Daoy (cell line): ENCODE measurements around the gene OR2AT4. TPM values are rescaled to one million over a fixed set of nuclear protein-coding genes. Genes with fewer than 3 reads are reported as not detected.
"Not testable (repeated sequence)": the region's sequence is repeated elsewhere in the genome, so short reads cannot be mapped to it uniquely, and the experiment has no call there.

Experiments used
- DNase-seq: peaks from one replicate; pipeline ENCODE4 v3.0.0-alpha.2; 2015; ENCODE audit warnings: low read depth
- total RNA-seq: library from RNA; depleted of rRNA; stranded (reverse); fragments of >200 nt; shearing (Covaris generic); gene quantifications from 2 replicates; pipeline ENCODE4 v1.2.3, GENCODE V29; 2014; rRNA removed

The OR2AT4 gene
- under 0.01 TPM in 1 of 2 replicates, not detected in the other for total RNA-seq

DNA sequence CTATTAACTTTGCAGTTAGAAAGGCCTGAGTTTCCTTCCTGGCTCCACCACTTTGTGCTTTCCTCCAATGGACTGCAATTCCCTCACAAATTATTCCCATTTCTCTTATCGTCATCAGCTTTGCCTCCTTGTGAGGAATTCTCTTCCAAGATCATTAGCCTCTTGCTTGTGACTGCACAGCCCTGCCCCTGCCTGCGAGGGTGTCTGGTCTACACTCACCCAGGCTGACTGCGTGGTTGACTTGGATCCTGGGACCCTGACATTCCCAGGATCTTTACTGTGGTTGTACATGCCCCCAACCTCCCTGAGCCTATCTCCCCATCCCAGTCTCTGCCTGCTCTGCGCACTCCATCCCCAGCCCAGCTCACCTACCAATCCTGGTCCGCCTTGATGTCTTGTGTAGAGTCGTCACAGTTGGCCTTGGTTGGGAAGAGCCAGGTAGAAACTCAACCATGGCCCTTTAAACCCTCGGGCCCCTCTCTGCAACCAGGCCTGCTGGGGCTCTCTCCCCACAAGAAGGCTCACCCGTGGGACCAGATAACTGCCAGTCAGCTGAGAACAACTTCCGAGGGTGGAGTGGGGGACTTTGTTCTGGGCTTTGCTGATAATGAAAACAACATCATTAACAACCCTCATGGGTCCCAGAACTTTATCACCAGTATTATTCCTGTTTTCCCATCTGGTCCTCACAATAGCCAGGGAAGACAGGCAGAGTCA, at the start of gene OR2AT4:
TSS of gene OR2AT4 (minus strand) at position 421 of the 717 bp plus-strand sequence.
- DNase-seq: no peak

GRCh38 chr11:75145972-75146519, 49.4 kb upstream of the OR2AT4 start:
- DNase-seq: no peak

- no peak for DNase-seq
These were observed 48.7 kb upstream of the OR2AT4 start for GRCh38 chr11:75145196-75145971.

DNA sequence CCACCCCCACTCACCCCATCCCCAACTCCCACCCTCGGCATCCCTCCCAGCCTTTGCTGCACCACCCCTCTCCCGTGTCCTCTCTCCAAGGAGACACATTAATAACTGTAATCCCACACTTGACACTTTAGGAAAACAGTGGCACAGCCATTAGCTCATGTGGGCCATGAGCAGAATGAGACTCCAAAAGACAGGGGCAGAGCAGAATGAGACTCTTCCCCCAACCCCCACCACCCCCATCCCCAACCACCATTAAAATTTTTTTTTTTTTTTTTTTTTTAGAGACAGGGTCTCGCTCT, 48.0 kb upstream of the OR2AT4 start:
- no peak for DNase-seq

- no peak for DNase-seq
These were observed 46.7 kb upstream of the OR2AT4 start for GRCh38 chr11:75143420-75143731.

- DNase-seq: peak; percentile 96
These were observed 46.2 kb upstream of the OR2AT4 start for GRCh38 chr11:75142714-75143419.

GRCh38 chr11:75141166-75141565, 44.5 kb upstream of the OR2AT4 start:
- DNase-seq: no peak

GRCh38 chr11:75140269-75141138, 43.8 kb upstream of the OR2AT4 start:
- DNase-seq: peak; percentile 63

DNA sequence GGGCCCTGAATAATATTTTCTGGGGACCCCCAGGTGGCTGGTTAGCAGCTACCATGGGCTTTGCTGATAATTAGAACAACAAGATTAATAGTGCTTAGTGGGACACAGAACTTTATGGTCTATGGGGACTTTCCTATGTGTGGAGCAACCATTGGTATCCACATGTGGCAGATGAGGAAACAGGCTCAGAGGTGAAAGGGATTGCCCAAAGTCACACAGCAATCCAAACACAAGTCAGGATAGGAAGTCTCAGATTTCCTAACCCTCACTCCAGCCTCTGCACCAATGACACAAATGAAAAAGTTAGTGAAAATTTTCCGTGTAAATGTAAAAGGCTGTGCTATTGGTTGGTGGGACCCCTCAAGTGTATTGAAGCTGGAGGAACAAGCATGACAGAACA, 39.0 kb upstream of the OR2AT4 start:
- DNase-seq: no peak

DNA sequence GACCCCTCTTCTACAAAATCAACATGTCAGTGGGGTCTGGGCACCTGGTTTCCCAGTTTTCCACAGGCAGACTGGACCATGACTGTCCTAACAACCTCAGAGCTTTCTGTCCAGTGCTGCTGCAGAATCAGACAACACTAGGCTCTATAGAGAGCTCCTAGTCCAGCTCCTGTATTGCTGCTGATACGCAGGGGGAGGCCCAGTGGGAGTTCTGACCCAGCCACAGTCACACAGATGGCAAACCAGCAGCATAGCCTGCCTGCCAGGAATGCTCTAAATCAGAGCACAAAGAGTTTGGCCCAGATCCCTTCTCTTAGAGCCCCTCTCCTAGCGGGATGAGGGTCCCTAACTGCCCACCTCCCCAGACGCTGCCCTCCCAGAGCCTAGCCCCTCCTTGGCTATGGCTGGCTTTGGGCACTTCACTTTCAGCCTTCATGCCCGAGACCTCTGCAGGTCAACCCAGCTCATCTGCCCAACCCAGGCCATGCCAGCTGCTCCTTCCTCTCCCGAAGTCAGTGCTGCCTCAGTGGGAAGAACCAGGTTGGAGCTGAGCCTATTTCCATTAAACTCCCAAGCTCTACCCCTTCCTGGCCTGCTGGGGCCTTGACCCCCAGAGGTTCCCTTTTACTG, 38.5 kb upstream of the OR2AT4 start:
- DNase-seq: no peak

- no peak for DNase-seq
These were observed 37.3 kb upstream of the OR2AT4 start for GRCh38 chr11:75133976-75134375.

DNA sequence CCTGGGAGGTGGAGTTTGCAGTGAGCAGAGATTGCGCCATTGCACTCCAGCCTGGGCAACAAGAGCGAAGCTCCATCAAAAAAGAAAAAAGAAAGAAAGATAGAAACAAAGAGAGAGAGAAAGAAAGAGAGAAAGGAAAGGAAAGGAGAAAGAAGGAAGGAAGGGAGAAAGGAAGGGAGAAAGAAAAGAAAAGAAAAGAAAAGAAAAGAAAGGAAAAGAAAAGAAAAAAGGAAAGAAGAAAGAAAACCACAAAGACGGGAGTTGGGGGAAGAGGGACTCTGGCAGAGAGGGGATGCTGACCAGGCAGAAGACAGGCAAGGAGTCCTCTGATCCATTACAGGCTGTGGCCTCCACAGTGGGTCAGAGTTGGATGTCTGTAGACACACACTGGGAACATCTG, 35.4 kb upstream of the OR2AT4 start:
- DNase-seq: no peak

DNA sequence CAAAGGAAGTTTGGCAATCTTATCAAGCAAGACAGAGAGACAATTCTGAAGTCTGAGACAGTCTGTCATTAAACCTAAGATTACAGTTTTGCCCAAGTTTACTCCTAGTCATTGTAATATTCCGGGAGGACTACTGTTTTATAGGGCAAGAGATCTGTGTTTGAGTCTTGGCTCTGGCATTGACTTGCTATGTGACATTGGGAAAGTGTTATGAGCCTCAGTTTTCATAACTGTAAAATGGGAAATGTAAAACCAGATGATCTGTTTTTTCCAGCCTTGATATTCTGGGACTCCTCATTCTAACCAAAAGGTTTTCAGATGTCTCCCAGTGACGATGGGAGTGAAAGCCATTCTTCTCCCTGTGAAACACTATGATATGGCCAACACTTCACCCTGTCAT, 29.9 kb upstream of the OR2AT4 start:
- DNase-seq: no peak

GRCh38 chr11:75118577-75118976, 21.9 kb upstream of the OR2AT4 start:
- no peak for DNase-seq

DNA sequence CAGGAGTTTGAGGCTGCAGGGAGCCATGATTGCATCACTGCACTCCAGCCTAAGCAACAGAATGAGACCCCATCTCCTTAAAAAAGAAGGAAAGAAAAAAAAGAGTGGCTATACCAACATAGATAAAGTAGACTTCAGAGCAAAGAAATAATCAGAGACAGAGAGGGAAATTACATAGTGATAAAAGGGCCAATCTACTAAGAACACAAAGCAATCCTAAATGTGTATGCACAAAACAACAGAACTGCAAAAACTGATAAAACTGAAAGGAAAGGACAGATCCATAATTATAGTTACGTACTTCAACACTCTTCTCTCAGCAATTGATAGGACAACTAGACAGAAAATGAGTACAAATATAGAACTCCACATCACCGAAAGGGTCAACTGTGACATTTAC, 17.8 kb upstream of the OR2AT4 start:
- DNase-seq: no peak

GRCh38 chr11:75113030-75113429, 16.4 kb upstream of the OR2AT4 start:
- no peak for DNase-seq

DNA sequence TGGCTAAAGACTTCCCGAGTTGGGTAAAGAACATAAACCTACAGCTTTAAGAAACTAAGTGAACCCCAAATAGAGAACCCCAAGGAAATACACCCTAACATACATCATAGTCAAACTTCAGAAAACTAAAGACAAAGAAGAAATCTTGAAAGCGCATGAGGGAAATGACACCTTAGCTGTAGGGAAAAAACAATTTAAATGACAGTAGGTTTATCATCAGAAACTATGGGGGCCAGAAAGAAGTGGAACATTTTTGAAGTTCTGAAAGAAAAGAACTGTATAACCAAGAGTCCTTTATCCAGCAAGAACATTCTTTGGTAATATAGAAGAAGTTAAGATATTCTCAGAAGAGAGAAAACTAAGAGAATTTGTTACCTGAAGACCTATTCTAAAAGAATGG, 15.5 kb upstream of the OR2AT4 start:
- no peak for DNase-seq

DNA sequence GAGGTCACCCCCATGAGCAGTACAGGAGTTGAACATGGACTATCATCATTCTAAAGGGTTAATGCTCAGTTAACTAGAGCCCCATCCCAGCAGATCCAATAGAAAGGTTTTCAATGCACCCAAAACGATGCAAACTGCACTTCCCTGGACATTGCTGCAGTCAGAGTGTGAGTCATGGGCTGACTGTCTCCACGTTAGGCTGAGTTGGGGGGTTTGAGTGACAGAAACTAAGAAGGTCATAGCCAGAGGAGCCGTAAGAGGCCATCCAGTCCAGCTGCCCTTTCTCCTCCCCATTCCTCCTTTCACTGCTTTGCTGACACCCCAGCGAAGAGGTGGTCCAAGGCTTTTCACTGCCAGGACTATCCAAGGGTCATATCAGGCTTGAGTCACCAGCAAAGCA, 10.5 kb upstream of the OR2AT4 start:
- DNase-seq: peak; percentile 51

DNA sequence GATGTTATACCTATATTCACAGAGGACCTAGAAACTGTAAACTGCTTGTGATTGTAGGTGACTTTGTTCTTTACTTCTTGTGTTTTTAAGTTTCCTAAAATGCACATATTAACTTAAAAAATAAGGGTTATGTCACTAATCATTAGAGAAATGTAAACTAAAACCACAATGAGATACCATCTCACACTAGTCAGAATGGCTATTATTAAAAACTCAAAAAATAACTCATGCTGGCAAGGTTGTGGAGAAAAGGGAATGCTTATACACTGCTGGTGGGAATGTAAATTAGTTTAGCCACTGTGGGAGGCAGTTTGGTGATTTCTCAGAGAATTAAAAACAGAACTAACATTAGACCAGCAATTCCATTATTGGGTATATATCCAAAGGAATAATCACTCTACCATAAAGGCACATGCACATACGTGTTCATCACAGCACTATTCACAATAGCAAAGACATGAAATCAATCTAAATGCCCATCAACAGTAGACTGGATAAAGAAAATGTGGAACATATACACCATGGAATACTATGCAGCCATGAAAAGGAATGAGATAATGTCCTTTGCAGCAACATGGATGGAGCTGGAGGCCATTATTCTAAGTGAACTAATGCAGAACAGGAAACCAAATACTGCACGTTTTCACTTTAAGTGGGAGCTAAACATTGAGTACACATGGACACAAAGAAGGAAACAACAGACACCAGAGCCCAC, 9.4 kb upstream of the OR2AT4 start:
- DNase-seq: not testable (repeated sequence)

- peak; percentile 73 for DNase-seq
These were observed 8.8 kb upstream of the OR2AT4 start for GRCh38 chr11:75105462-75105925.
